ENCODE data around the gene ZNF185. TPM values are rescaled to one million over a fixed set of nuclear protein-coding genes. Genes with fewer than 3 reads are reported as not detected.

Gene ZNF185
- total RNA-seq = 7.9 and 25.1 TPM in 2 replicates

GRCh38 chrX:152897222-152898131 is at the start of gene ZNF185:
TSS of gene ZNF185 (plus strand) at chrX:152898067. CDS start at chrX:152914490, 16,423 bp downstream.

Other genes starting within 250 kb of the ZNF185 start
- gene MAGEA3, start 199.3 kb upstream of the ZNF185 start, total RNA-seq = not detected in 2 replicates
- gene CSAG2, start 188.8 kb upstream of the ZNF185 start, total RNA-seq = not detected in 2 replicates
- gene MAGEA2B, start 183.4 kb upstream of the ZNF185 start, total RNA-seq = not detected in 2 replicates
- not detected in 2 replicates for gene CSAG1, start 164.3 kb upstream of the ZNF185 start, total RNA-seq
- gene MAGEA12, start 164.3 kb upstream of the ZNF185 start, total RNA-seq = not detected in 2 replicates
- gene MAGEA2, start 144.2 kb upstream of the ZNF185 start, total RNA-seq = not detected in 2 replicates
- not detected in 2 replicates for gene CSAG3, start 138.8 kb upstream of the ZNF185 start, total RNA-seq
- not detected in 2 replicates for gene MAGEA6, start 128.4 kb upstream of the ZNF185 start, total RNA-seq
- 46.8 and 51.5 TPM in 2 replicates for gene CETN2, start 67.3 kb upstream of the ZNF185 start, total RNA-seq
- 32.7 and 44.9 TPM in 2 replicates for gene NSDHL, start 67.0 kb upstream of the ZNF185 start, total RNA-seq
- gene PNMA5, start 96.0 kb downstream of the ZNF185 start, total RNA-seq = not detected in 2 replicates
- gene PNMA3, start 158.4 kb downstream of the ZNF185 start, total RNA-seq = 0.04 and 0.08 TPM in 2 replicates
- gene PNMA6A, start 174.4 kb downstream of the ZNF185 start, total RNA-seq = 0.11 TPM in 1 of 2 replicates, not detected in the other